Esophagus muscularis mucosa (tissue), 4 donors: ENCODE data around the gene STAB2. TPM values are rescaled to one million over a fixed set of nuclear protein-coding genes. Genes with fewer than 3 reads are reported as not detected.

Source experiments
- DNase-seq: peaks from one replicate; pipeline ENCODE4 v3.0.0-alpha.2; 2017; ENCODE audit errors: extremely low spot score
- H3K27ac ChIP-seq, 4 donors: fragments of 200-600 bp; sonication (generic); replicated peaks in 1 of 4; 1 replicate in 3 of 4; 2 replicates in 1 of 4; pipeline ENCODE4 v1.5.1; 2016 to 2019; ENCODE audit warnings: mild to moderate bottlenecking in 1 of 4
- H3K27me3 ChIP-seq, 4 donors: fragments of 200-600 bp; sonication (generic); one replicate each; pipeline versions ENCODE4 v1.5.1 to v1.6.0; 2016 to 2019
- H3K36me3 ChIP-seq, 4 donors: fragments of 200-600 bp; sonication (generic); one replicate each; pipeline ENCODE4 v1.5.1; 2016 to 2019
- H3K4me1 ChIP-seq, 4 donors: fragments of 200-600 bp; sonication (generic); one replicate each; pipeline ENCODE4 v1.5.1; 2016 to 2019
- H3K4me3 ChIP-seq, 4 donors: fragments of 200-600 bp; sonication (generic); 1 replicate in 2 of 4; 2 replicates in 2 of 4; pipeline ENCODE4 v1.5.1; 2016 to 2019; ENCODE audit warnings: mild to moderate bottlenecking in 4 of 4, moderate library complexity in 1 of 4
- H3K9me3 ChIP-seq, 4 donors: fragments of 200-600 bp; sonication (generic); 1 replicate in 3 of 4; 2 replicates in 1 of 4; pipeline ENCODE4 v1.5.1; 2016 to 2019
- CTCF ChIP-seq, 3 experiments: fragments of 200-600 bp in 2 of 3; fragments of 450-650 bp in 1 of 3; sonication (generic) in 2 of 3; IDR thresholded peaks; one replicate each; pipeline ENCODE4 v1.5.1; 2017 to 2019; ENCODE audit warnings: antibody characterized with exemption in 3 of 3, mild to moderate bottlenecking in 2 of 3, moderate library complexity in 1 of 3
- EP300 ChIP-seq: sonication (generic); formaldehyde crosslinking; IDR thresholded peaks from one replicate; pipeline ENCODE4 v1.6.1; 2017; ENCODE audit warnings: antibody characterized with exemption
- POLR2A ChIP-seq: fragments of 450-650 bp; IDR thresholded peaks from one replicate; pipeline ENCODE4 v1.6.1; 2017; ENCODE audit warnings: antibody characterized with exemption, moderate library complexity, mild to moderate bottlenecking, low read depth
- POLR2AphosphoS5 ChIP-seq, 2 donors: sonication (generic); formaldehyde crosslinking; IDR thresholded peaks; one replicate each; pipeline ENCODE4 v1.6.1; 2017; ENCODE audit warnings: antibody characterized with exemption in 2 of 2
- WGBS: methylation state at CpG from one replicate; pipeline ENCODE4 v1.1.5; 2018; 5-methylcytosine and 5-hydroxymethylcytosine counted together
- intact Hi-C: fragments of 100-400 bp; cut with DNase I; formaldehyde crosslinking; loops from one replicate; pipeline ENCODE4 v1.15.1; 2023
- total RNA-seq, 4 donors: library from RNA; depleted of rRNA; stranded (reverse); fragments of >200 nt; gene quantifications; one replicate each; pipeline versions ENCODE4 v1.1.0 to v1.2.1, GENCODE V29; 2016

Gene STAB2
- total RNA-seq, 4 donors from 2014 or later, result under 0.01 to 0.50 (median 0.29) TPM; not detected in 1

- WGBS, result 71% methylated on average over 3 of the region's 3 CpGs
- TF ChIP-seq POLR2A (no peak), EP300 (no peak), POLR2AphosphoS5 (IDR thresholded peaks at IDR 0.05) (no peak), CTCF (IDR thresholded peaks at IDR 0.05) (no peak)
- no peaks in the 10 kb centered on the region for H3K27me3 ChIP-seq
- H3K36me3 ChIP-seq, result no peaks in the 10 kb centered on the region
- peaks cover 0 to 9% (median 7%) of the 10 kb centered on the region in 4 donors for H3K9me3 ChIP-seq
- H3K27ac ChIP-seq, result no peak overlapping the region
- H3K4me3 ChIP-seq, result no peak overlapping the region
- no peaks in the 10 kb centered on the region for H3K4me1 ChIP-seq
- no peak for DNase-seq
- intact Hi-C loops, result no loop called here
These were observed 140.6 kb downstream of the STAB2 start for GRCh38 chr12:103727638-103728037.

- Histone ChIP-seq H3K4me3 (no peak overlapping the region), H3K36me3 (no peaks in the 10 kb centered on the region), H3K27me3 (no peaks in the 10 kb centered on the region), H3K27ac (no peak overlapping the region), H3K9me3 (peaks cover 0 to 9% (median 7%) of the 10 kb centered on the region in 4 donors), H3K4me1 (no peaks in the 10 kb centered on the region)
- WGBS, result 72% methylated on average over 4 of the region's 4 CpGs
- DNase-seq, result no peak
- no peak for TF ChIP-seq POLR2AphosphoS5 (IDR thresholded peaks at IDR 0.05)
- TF ChIP-seq POLR2A, result no peak
- no peak for TF ChIP-seq EP300
- no peak for TF ChIP-seq CTCF (IDR thresholded peaks at IDR 0.05)
- intact Hi-C loops, result no loop called here
These were observed 141.2 kb downstream of the STAB2 start for GRCh38 chr12:103728323-103728722.

GRCh38 chr12:103729499-103729898 lies 142.4 kb downstream of the STAB2 start:
- DNase-seq, result no peak
- Histone ChIP-seq H3K27ac (no peak overlapping the region), H3K9me3 (peaks cover 0 to 9% (median 7%) of the 10 kb centered on the region in 4 donors), H3K27me3 (no peaks in the 10 kb centered on the region), H3K36me3 (no peaks in the 10 kb centered on the region), H3K4me1 (no peaks in the 10 kb centered on the region), H3K4me3 (no peak overlapping the region)
- WGBS, result 74% methylated on average over 1 of the region's 1 CpG
- TF ChIP-seq POLR2AphosphoS5 (IDR thresholded peaks at IDR 0.05) (no peak), POLR2A (no peak), EP300 (no peak), CTCF (IDR thresholded peaks at IDR 0.05) (no peak)
- intact Hi-C loops, result no loop called here

GRCh38 chr12:103731539-103731938 lies 144.5 kb downstream of the STAB2 start:
- H3K9me3 ChIP-seq, result peaks cover 0 to 9% (median 7%) of the 10 kb centered on the region in 4 donors
- 90% methylated on average over 1 of the region's 1 CpG for WGBS
- intact Hi-C loops, result no loop called here
- H3K27ac ChIP-seq, result no peak overlapping the region
- no peak for DNase-seq
- no peaks in the 10 kb centered on the region for H3K4me1 ChIP-seq
- TF ChIP-seq CTCF (IDR thresholded peaks at IDR 0.05) (no peak), EP300 (no peak), POLR2A (no peak), POLR2AphosphoS5 (IDR thresholded peaks at IDR 0.05) (no peak)
- no peaks in the 10 kb centered on the region for H3K27me3 ChIP-seq
- no peaks in the 10 kb centered on the region for H3K36me3 ChIP-seq
- no peak overlapping the region for H3K4me3 ChIP-seq

GRCh38 chr12:103734863-103735262 lies 147.8 kb downstream of the STAB2 start:
- intact Hi-C loops, result no loop called here
- WGBS, result 80% methylated on average over 2 of the region's 2 CpGs
- Histone ChIP-seq H3K4me1 (no peaks in the 10 kb centered on the region), H3K27me3 (no peaks in the 10 kb centered on the region), H3K4me3 (no peak overlapping the region), H3K27ac (no peak overlapping the region), H3K36me3 (no peaks in the 10 kb centered on the region), H3K9me3 (peaks cover 0 to 9% (median 7%) of the 10 kb centered on the region in 4 donors)
- no peak for DNase-seq
- TF ChIP-seq CTCF (IDR thresholded peaks at IDR 0.05), result no peak
- TF ChIP-seq EP300, result no peak
- no peak for TF ChIP-seq POLR2AphosphoS5 (IDR thresholded peaks at IDR 0.05)
- TF ChIP-seq POLR2A, result no peak
